ENCODE data around the gene CNTFR.

CNTFR gene

GRCh38 chr9:34522971-34523797 is 66.3 kb downstream of the CNTFR start, which contains the start of gene ENHO:
TSS of gene ENHO (minus strand) at chr9:34522990. CDS start at chr9:34521695, 1,295 bp downstream.
- peak; percentile 58 to 83 for DNase-seq (ENCODE audit: low read depth in 2 of 2)

- no peak for DNase-seq (ENCODE audit: low read depth in 2 of 2)
Observed at GRCh38 chr9:34522091-34522887, 67.2 kb downstream of the CNTFR start.

DNA sequence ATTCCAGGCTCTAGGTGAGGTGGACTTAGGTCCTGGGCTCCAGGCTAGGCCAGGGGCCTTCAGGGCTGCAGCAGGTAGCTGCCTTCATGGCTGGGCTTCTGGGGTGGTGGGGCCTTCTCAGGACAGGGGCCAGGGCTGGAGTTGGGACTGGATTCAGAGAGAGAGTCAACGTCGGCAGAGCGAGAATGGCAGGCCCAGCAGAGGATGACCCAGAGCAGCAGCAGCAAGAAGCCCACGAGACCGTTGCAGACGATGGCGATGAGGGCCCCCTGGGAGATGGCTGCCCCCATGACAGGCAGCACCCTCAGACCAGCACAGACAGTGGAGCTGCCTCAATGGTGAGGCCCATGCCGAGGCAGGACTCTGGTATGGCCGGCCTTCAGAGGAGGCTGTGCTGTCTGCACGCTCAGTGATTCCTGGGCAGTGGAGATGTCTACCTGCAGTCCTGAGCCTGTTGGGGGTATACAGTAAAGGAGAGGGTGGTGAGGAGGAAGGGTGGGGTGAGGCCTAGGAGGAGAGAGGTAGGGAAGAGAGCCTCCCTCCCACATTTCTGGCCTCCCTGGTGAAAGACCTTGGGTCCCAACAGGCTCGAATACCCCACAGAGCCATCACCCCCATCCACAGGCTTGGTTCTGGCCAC is 68.0 kb downstream of the CNTFR start:
- no peak for DNase-seq (ENCODE audit: low read depth in 2 of 2)

DNA sequence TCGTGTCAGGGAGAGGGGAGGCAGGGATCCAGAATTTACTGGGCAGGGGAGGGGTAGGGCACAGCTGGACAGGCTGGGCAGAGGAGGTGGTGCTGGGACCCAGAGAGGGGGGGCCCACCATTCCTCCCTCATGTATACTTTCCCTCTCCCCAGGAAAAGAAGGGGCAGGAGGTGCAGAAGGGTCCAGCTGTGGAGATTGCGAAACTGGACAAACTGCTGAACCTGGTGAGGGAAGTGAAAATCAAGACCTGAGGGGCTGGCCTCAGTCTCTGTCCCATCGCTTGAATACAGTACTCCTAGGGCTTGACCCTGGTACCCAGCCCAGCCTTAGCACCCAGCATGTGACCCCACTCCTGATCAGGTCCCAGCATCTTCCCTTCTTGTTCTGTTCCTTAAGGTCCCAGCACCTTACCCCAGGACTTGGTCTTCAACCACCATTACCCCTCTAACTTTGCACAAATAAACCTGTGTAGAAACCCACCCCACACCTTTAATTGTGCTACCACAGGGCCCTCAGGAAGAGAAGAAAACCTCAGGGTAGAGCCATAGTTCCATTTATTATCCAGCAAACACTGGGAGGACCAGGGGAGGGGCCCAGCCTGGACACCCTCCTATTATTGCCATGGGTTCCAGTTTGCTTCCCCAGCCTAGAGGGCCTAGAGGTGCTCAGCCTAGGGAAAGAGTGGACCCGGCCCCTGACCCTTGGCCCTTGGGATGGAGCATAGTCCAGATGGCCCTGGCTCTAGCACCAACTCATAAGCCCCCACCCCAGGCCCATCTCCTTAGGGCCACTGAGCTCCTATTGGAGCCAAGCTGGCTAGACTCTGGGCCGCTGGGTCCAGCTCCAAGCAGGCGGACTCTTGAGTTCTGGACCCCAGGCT is 68.8 kb downstream of the CNTFR start:
- DNase-seq (ENCODE audit: low read depth in 2 of 2): no peak

- no peak for DNase-seq (ENCODE audit: low read depth in 2 of 2)
Observed at GRCh38 chr9:34520096-34520495, 69.4 kb downstream of the CNTFR start.

GRCh38 chr9:34519321-34520020 is 70.1 kb downstream of the CNTFR start:
- DNase-seq (ENCODE audit: low read depth in 2 of 2): no peak

DNA sequence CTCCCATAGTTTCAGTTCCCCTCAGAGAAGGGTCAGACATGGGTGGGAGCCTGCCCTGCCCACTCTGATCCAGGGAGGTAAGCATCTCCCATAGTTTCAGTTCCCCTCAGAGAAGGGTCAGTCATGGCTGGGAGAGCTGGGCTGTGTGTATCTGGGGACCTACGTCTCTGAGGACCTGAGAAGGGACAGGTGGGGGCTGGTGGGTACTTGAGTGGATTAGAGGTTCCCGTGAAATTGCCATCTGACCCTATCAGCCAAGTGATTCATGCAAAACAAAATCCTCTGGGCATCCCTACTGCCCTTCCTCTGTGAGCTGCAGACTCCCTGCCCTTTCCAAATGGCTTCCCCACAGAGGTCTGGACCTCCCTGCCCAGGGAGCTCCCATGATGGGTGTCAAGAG is 70.6 kb downstream of the CNTFR start:
- no peak for DNase-seq (ENCODE audit: low read depth in 2 of 2)

DNA sequence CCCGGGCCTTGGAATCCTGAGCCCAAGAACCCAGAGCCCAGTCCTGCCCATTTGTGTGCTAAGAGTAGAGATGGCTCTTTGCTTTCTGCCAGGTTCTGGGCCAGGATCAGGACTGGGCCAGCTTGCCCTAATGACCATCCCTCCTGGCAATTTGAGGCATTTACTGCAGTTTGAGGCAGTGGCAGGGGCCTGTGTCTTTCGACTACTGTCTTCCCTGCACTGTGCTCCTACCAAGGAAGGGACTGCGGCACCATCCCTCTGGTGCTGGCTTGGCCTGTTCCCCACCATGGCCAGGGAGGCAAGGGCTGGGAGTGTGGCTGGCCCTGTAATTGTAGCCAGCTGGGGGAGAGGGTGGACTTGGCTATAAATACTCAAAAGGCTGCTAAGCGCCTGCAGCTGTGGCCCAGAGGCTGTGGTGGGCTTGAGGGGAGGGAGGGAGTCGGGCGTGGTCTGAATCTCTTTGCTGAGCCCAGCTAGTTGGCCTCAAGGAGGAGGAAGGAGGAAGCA is 71.4 kb downstream of the CNTFR start:
- no peak for DNase-seq (ENCODE audit: low read depth in 2 of 2)

GRCh38 chr9:34517185-34517584 is 72.3 kb downstream of the CNTFR start:
- DNase-seq (ENCODE audit: low read depth in 2 of 2): no peak

DNA sequence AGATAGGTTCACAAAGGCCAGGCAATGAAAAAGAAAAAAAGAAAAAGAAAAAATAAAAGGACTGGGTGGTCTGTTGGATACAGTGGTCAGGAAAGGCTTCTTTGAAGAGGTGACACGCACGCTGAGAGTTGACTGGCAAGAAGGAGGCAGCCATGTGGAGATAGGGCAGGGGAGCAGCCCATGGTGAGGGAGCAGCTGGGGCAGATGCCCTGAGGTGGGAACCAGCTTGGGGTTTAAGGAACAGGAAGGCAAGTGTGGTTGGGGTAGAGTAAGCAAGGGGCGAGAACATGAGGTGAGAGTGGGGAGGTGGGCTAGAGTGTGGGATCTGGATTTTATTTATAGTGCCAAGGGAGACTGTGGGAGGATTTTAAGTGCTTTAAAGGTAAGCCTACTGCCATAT is 73.6 kb downstream of the CNTFR start:
- no peak for DNase-seq (ENCODE audit: low read depth in 2 of 2)

- DNase-seq (ENCODE audit: low read depth in 2 of 2): no peak
Observed at GRCh38 chr9:34514816-34515215, 74.7 kb downstream of the CNTFR start.

DNA sequence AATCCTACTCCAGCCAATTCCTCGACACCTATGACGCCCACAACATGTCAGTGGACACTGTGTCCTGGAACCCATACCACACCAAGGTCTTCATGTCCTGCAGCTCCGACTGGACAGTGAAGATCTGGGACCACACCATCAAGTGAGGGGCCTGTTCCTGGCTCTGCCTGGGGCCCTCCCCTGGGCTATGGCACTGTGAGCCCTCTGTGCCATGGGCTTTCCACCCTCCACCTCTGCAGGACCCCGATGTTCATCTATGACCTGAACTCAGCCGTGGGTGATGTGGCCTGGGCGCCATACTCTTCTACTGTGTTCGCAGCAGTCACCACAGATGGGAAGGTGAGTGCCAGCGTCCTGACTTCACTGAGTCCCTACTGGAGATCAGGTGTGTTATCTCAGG is 75.1 kb downstream of the CNTFR start:
- DNase-seq (ENCODE audit: low read depth in 2 of 2): no peak

- no peak for DNase-seq (ENCODE audit: low read depth in 2 of 2)
Observed at GRCh38 chr9:34513567-34514214, 75.8 kb downstream of the CNTFR start.

GRCh38 chr9:34512131-34513078 is 77.1 kb downstream of the CNTFR start:
- no peak for DNase-seq (ENCODE audit: low read depth in 2 of 2)

- DNase-seq (ENCODE audit: low read depth in 2 of 2): no peak
Observed at GRCh38 chr9:34510497-34511468, 78.7 kb downstream of the CNTFR start.

- DNase-seq (ENCODE audit: low read depth in 2 of 2): no peak
Observed at GRCh38 chr9:34508951-34509350, 80.6 kb downstream of the CNTFR start.

GRCh38 chr9:34508463-34508862 is 81.1 kb downstream of the CNTFR start:
- DNase-seq (ENCODE audit: low read depth in 2 of 2): no peak

DNA sequence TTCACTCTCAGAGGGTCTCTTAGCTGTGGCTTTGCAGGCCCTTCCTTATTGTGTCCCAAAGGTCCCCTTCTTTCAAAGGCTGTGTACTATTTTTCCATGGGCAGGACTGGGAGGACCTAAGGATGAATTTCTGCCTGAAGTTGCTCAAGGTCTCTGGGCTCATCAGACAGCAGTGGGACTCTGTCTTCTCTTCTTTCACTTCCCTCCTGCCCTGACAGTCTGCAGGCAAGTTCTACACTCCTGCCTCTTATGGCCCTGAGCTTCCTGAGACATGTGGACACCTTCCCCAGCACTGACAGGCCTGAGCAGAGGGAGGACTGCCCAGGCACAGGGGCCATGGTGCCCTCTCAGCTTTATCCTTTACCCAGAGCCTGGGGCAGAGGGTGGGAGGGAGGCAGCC is 81.6 kb downstream of the CNTFR start:
- no peak for DNase-seq (ENCODE audit: low read depth in 2 of 2)

Measured in stimulated activated CD8-positive, alpha-beta memory T cell treated with anti-CD3 and anti-CD28 coated beads, Interleukin-7, amount 100 ng/mL, for 4 hours (primary cell).